Body of pancreas (tissue), 4 donors: ENCODE results near the gene TUBB1.

Source experiments
- POLR2A ChIP-seq, 3 donors: fragments of 450-650 bp; IDR thresholded peaks; one replicate each; pipeline ENCODE4 v1.6.1; 2016; ENCODE audit warnings: antibody characterized with exemption in 3 of 3, mild to moderate bottlenecking in 2 of 3
- TF ChIP-seq, protein P1 (sequence below), 7 experiments: fragments of 450-650 bp in 4 of 7; fragments of 200-600 bp in 3 of 7; sonication (generic) in 3 of 7; IDR thresholded peaks; one replicate each; pipeline ENCODE4 v1.5.1; 2016 to 2019; ENCODE audit warnings: antibody characterized with exemption in 7 of 7

DNA sequence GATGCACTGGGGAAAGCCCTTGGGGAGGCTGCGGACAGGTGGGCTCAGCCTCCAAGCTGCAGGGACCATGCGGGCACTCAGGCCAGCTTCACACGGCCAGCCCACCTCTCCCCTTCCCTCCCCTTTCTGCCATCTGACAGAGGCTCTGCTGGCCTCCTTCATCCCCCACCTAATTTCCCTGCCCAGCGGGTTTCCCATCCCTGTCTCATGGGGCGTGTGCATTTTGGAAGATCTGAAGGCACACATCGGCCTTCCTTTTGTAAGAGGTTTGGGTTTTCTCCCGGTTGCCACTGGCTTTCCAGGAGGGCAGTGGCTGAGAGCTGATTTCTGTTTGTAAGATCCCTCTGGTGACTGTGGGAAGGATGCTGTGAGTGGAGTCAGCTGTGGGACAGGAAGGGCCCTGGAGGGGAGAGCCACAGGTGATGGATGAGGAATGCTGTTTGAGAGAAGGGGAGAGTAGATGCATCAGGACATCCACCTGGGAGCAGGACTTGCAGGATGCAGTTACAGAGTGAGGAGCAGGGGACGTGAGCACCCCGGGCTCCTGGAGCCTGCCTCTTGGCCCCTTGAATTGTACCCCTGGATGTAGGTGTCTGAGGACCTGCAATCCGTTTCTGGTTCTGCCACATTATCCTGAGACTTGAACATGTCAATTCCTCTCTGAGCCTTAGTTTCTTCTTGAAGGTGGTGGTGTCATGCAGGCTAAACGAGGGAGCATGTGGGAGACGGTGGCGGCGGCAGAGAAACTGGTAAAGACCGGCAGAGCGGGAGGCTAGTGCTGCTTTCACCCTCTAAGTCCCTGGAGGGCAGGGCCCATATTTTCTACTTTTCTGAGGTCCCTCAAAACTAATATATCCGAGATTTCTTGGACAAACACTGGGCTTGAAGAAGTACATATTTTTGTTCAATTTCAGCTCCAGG lies 5.9 kb upstream of the TUBB1 start:
- TF ChIP-seq POLR2A (IDR thresholded peaks at IDR 0.05), result no peak
- TF ChIP-seq, protein P1, sequence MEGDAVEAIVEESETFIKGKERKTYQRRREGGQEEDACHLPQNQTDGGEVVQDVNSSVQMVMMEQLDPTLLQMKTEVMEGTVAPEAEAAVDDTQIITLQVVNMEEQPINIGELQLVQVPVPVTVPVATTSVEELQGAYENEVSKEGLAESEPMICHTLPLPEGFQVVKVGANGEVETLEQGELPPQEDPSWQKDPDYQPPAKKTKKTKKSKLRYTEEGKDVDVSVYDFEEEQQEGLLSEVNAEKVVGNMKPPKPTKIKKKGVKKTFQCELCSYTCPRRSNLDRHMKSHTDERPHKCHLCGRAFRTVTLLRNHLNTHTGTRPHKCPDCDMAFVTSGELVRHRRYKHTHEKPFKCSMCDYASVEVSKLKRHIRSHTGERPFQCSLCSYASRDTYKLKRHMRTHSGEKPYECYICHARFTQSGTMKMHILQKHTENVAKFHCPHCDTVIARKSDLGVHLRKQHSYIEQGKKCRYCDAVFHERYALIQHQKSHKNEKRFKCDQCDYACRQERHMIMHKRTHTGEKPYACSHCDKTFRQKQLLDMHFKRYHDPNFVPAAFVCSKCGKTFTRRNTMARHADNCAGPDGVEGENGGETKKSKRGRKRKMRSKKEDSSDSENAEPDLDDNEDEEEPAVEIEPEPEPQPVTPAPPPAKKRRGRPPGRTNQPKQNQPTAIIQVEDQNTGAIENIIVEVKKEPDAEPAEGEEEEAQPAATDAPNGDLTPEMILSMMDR (IDR thresholded peaks at IDR 0.05), result no peak
